HG03039 (cell line): ENCODE data around the gene DHX32.

Experiments used
- ATAC-seq: cut with Tn5 transposase; IDR thresholded peaks from one replicate; pipeline ENCODE4 v1.9.1; 2021; ENCODE audit warnings: mild to moderate bottlenecking, moderate library complexity; ENCODE audit not compliant: unreplicated experiment

DHX32 gene

GRCh38 chr10:125850766-125851731 is 30.0 kb downstream of the DHX32 start:
- ATAC-seq: no peak

- ATAC-seq: no peak
Observed at GRCh38 chr10:125849448-125849847, 31.6 kb downstream of the DHX32 start.

- no peak for ATAC-seq
Observed at GRCh38 chr10:125848857-125849256, 32.2 kb downstream of the DHX32 start.

- ATAC-seq: no peak
Observed at GRCh38 chr10:125848371-125848770, 32.7 kb downstream of the DHX32 start.

- no peak for ATAC-seq
Observed at GRCh38 chr10:125846894-125847293, 34.2 kb downstream of the DHX32 start.

- no peak for ATAC-seq
Observed at GRCh38 chr10:125845617-125846016, 35.5 kb downstream of the DHX32 start.

GRCh38 chr10:125844751-125845221 is 36.3 kb downstream of the DHX32 start:
- ATAC-seq: no peak

- no peak for ATAC-seq
Observed at GRCh38 chr10:125843603-125844329, 37.3 kb downstream of the DHX32 start.

- no peak for ATAC-seq
Observed at GRCh38 chr10:125840955-125841354, 40.1 kb downstream of the DHX32 start.

- no peak for ATAC-seq
Observed at GRCh38 chr10:125840406-125840805, 40.7 kb downstream of the DHX32 start.

- no peak for ATAC-seq
Observed at GRCh38 chr10:125838802-125839575, 42.1 kb downstream of the DHX32 start.

- no peak for ATAC-seq
Observed at GRCh38 chr10:125836746-125837145, 44.3 kb downstream of the DHX32 start.

- ATAC-seq: no peak
Observed at GRCh38 chr10:125828311-125828710, 52.8 kb downstream of the DHX32 start.

- no peak for ATAC-seq
Observed at GRCh38 chr10:125827133-125827532, 54.0 kb downstream of the DHX32 start.

GRCh38 chr10:125824736-125825135 is 56.4 kb downstream of the DHX32 start:
- no peak for ATAC-seq

GRCh38 chr10:125823663-125824251 is 57.3 kb downstream of the DHX32 start:
- ATAC-seq: no peak

- ATAC-seq: peak; percentile 68
Observed at GRCh38 chr10:125822878-125823662, 58.0 kb downstream of the DHX32 start, which contains the start of the genes BCCIP and UROS. TSS of gene BCCIP (plus strand) at chr10:125823546. CDS start at chr10:125823558, 12 bp downstream. TSS of gene UROS (minus strand) at chr10:125823258. CDS start at chr10:125816499, 6,759 bp downstream.

GRCh38 chr10:125820701-125821100 is 60.4 kb downstream of the DHX32 start:
- ATAC-seq: peak; percentile 33

- no peak for ATAC-seq
Observed at GRCh38 chr10:125817337-125817946, 63.6 kb downstream of the DHX32 start.
